ENCODE results near the gene MAGI2. TPM values are rescaled to one million over a fixed set of nuclear protein-coding genes. Genes with fewer than 3 reads are reported as not detected.

The MAGI2 gene
- total and polyA plus RNA-seq, 2 of the 13 experiments (the other 11 are each of a cell fraction or from before 2014, with no cell fraction given) = 1.5 to 3.8 TPM

- Histone ChIP-seq H3K9me3 (ENCODE audit: low read length) (no peaks in the 10 kb centered on the region), H3K27ac (ENCODE audit: extremely low read length, insufficient read depth, low read length) (no peak overlapping the region), H3K4me2 (ENCODE audit: low read depth, low read length) (no peak overlapping the region), H4K20me1 (ENCODE audit: insufficient read depth, low read length) (no peaks in the 10 kb centered on the region), H3K79me2 (ENCODE audit: insufficient read depth, low read length) (no peaks in the 10 kb centered on the region), H3K4me3 (replicated peaks in 1 of 3; ENCODE audit: insufficient read depth in 1 of 3, low read depth in 2 of 3, low read length in 3 of 3) (no peak overlapping the region), H3K27me3 (ENCODE audit: control insufficient read depth in 1 of 2, insufficient read depth in 2 of 2, low read length in 2 of 2) (no peaks in the 10 kb centered on the region), H2AFZ (ENCODE audit: low read length) (no peak overlapping the region), H3K36me3 (replicated peaks in 1 of 2; ENCODE audit: control insufficient read depth in 1 of 2, insufficient read depth in 2 of 2, low read length in 2 of 2) (no peaks in the 10 kb centered on the region), H3K4me1 (ENCODE audit: insufficient read depth, low read length) (no peaks in the 10 kb centered on the region), H3K9ac (ENCODE audit: insufficient read depth, low read depth, low read length) (no peak overlapping the region)
- WGBS (ENCODE audit: low lambda C conversion rate) = 13% methylated on average over 2 of the region's 2 CpGs
- DNase-seq (ENCODE audit: low spot score) = no peak
- no TSS peak for BruUV-seq (replicated peaks)
- POLR2A ChIA-PET = no interaction called here
- CTCF ChIA-PET (ENCODE audit: low intra/inter-chr PET ratio, low total read pairs) = no interaction called here
- intact Hi-C loops (cut with micrococcal nuclease; ENCODE audit: unreplicated experiment) = no loop called here
- in situ Hi-C loops (cut with HindIII; ENCODE audit: extremely low pct_ligation_motif_present, low pct_unique_long_range_greater_than_20kb) = no loop called here
- ATAC-seq = no peak
- TF ChIP-seq NONO (IDR thresholded peaks at IDR 0.05) (no peak), NONO (CRISPR knock-in tag; conservative IDR thresholded peaks at IDR 0.05) (no peak), BCLAF1 (IDR thresholded peaks at IDR 0.05) (no peak), ZNF264 (CRISPR knock-in tag; IDR thresholded peaks at IDR 0.05) (no peak), NR0B2 (CRISPR knock-in tag; IDR thresholded peaks at IDR 0.05) (no peak), ZNF841 (CRISPR knock-in tag; IDR thresholded peaks at IDR 0.05; ENCODE audit: borderline replicate concordance) (no peak), GTF3A (CRISPR knock-in tag; conservative IDR thresholded peaks at IDR 0.05) (no peak), CAMTA2 (CRISPR knock-in tag; IDR thresholded peaks at IDR 0.05; ENCODE audit: borderline replicate concordance) (no peak), ZNF546 (CRISPR knock-in tag; conservative IDR thresholded peaks at IDR 0.05) (no peak), ZNF441 (CRISPR knock-in tag; IDR thresholded peaks at IDR 0.05; ENCODE audit: borderline replicate concordance) (no peak), MTA1 (CRISPR knock-in tag; IDR thresholded peaks at IDR 0.05; ENCODE audit: borderline replicate concordance) (no peak), JARID2 (CRISPR knock-in tag; IDR thresholded peaks at IDR 0.05; ENCODE audit: insufficient replicate concordance) (no peak), ZNF510 (CRISPR knock-in tag; IDR thresholded peaks at IDR 0.05; ENCODE audit: low read depth) (no peak), TBL1XR1 (IDR thresholded peaks at IDR 0.05; ENCODE audit: borderline replicate concordance, low read length, partially characterized antibody) (no peak)
- FAIRE-seq = no peak
Observed at GRCh38 chr7:78311181-78311580, 1142.3 kb downstream of the MAGI2 start.
